GM12878 (cell line): ENCODE measurements around the gene CD2.

Source experiments
- IRF4 ChIP-seq: IDR thresholded peaks from 2 replicates; pipeline ENCODE4 v1.6.1; 2011; ENCODE audit warnings: low read depth, low read length
- KDM1A ChIP-seq: fragments of 200-600 bp; sonication (generic); IDR thresholded peaks from 2 replicates; pipeline ENCODE4 v1.6.1; 2016; ENCODE audit warnings: borderline replicate concordance
- TF ChIP-seq, protein P1 (sequence below): IDR thresholded peaks from 2 replicates; pipeline ENCODE4 v1.6.1; 2012; ENCODE audit warnings: low read length, inconsistent platforms

DNA sequence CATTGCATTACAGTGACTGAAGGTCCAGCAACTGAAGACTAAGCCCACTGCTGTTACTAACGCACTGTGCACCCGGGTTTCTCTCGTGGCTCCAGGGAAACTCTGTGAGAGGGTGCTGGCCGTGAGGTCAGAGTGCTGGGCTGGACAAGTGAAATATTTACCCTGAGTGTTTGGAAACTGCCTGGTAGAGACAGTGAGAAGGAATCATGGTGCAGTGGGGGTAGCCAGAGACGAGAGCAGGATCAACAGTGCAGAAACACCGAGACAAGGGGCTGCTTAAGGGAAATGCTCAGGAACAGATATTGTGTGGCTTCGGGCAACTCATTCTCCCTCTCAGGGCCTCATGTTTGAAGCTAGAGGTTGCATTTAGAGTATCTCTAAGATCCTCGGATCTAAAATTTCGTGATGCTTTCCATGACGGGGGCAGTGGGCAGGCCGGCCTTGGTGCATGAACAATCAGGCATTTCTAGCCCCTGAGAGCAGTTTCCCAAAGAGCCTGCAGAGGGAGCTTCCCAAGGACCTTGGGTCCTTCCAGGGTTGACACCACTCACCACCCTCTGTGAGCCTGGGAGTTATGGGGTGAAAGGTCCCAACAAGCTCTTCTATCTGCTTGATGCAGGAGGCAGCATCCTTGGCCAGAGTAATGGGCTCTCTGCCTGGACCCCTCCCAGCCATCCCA lies 9.7 kb downstream of the CD2 start:
- TF ChIP-seq, protein P1, sequence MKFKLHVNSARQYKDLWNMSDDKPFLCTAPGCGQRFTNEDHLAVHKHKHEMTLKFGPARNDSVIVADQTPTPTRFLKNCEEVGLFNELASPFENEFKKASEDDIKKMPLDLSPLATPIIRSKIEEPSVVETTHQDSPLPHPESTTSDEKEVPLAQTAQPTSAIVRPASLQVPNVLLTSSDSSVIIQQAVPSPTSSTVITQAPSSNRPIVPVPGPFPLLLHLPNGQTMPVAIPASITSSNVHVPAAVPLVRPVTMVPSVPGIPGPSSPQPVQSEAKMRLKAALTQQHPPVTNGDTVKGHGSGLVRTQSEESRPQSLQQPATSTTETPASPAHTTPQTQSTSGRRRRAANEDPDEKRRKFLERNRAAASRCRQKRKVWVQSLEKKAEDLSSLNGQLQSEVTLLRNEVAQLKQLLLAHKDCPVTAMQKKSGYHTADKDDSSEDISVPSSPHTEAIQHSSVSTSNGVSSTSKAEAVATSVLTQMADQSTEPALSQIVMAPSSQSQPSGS = no peak
- TF ChIP-seq KDM1A = no peak
- TF ChIP-seq IRF4 = no peak
